ENCODE measurements around the gene FHOD3.

- TF ChIP-seq, protein P1, sequence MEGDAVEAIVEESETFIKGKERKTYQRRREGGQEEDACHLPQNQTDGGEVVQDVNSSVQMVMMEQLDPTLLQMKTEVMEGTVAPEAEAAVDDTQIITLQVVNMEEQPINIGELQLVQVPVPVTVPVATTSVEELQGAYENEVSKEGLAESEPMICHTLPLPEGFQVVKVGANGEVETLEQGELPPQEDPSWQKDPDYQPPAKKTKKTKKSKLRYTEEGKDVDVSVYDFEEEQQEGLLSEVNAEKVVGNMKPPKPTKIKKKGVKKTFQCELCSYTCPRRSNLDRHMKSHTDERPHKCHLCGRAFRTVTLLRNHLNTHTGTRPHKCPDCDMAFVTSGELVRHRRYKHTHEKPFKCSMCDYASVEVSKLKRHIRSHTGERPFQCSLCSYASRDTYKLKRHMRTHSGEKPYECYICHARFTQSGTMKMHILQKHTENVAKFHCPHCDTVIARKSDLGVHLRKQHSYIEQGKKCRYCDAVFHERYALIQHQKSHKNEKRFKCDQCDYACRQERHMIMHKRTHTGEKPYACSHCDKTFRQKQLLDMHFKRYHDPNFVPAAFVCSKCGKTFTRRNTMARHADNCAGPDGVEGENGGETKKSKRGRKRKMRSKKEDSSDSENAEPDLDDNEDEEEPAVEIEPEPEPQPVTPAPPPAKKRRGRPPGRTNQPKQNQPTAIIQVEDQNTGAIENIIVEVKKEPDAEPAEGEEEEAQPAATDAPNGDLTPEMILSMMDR (IDR thresholded peaks at IDR 0.05) = no peak
- TF ChIP-seq POLR2A (IDR thresholded peaks at IDR 0.05) = no peak
Observed at GRCh38 chr18:36454848-36455458, 157.4 kb downstream of the FHOD3 start.
